Lower lobe of right lung (tissue), 2 donors: Measurements from ENCODE around the gene IL15RA. TPM values are rescaled to one million over a fixed set of nuclear protein-coding genes. Genes with fewer than 3 reads are reported as not detected.

ENCODE experiments used
- ATAC-seq, 2 donors: fragments of 200-7000 bp; cut with Tn5 transposase; one replicate each; pipeline ENCODE4 v1.9.1; 2020 to 2022; ENCODE audit warnings: mild to moderate bottlenecking in 2 of 2, moderate library complexity in 2 of 2
- DNase-seq: peaks from one replicate; pipeline ENCODE4 v3.0.0-alpha.2; 2020
- H3K27ac ChIP-seq: fragments of 200-600 bp; one replicate; pipeline ENCODE4 v1.8.0; 2022
- H3K27me3 ChIP-seq: fragments of 200-600 bp; one replicate; pipeline ENCODE4 v1.8.0; 2022; ENCODE audit warnings: low read depth
- H3K36me3 ChIP-seq: fragments of 200-600 bp; one replicate; pipeline ENCODE4 v1.8.0; 2022; ENCODE audit warnings: mild to moderate bottlenecking
- H3K4me1 ChIP-seq: fragments of 200-600 bp; one replicate; pipeline ENCODE4 v1.8.0; 2022
- H3K4me3 ChIP-seq: fragments of 200-600 bp; one replicate; pipeline ENCODE4 v1.8.0; 2022; ENCODE audit warnings: mild to moderate bottlenecking
- H3K9me3 ChIP-seq: fragments of 200-600 bp; one replicate; pipeline ENCODE4 v1.8.0; 2022
- CTCF ChIP-seq: fragments of 200-600 bp; IDR thresholded peaks from one replicate; pipeline ENCODE4 v1.8.0; 2022; ENCODE audit warnings: antibody characterized with exemption, mild to moderate bottlenecking
- intact Hi-C: fragments of 100-400 bp; cut with DNase I; formaldehyde crosslinking; loops from one replicate; pipeline ENCODE4 v1.11.0; 2022
- total RNA-seq: library from RNA; stranded (reverse); fragmentation: NEBNext Ultra II Directional; extraction: Animal tissue kit (Norgen Biotek cat#: 25700); gene quantifications from one replicate; pipeline ENCODE4 v1.2.1, GENCODE V29; 2021
- donor health status: DM: no; HTN: yes; CAD: no; lungs with severe emphysema.

IL15RA gene
- total RNA-seq, 1 donor from 2014 or later: 28.5 TPM

GRCh38 chr10:6020826-6021225, 43.5 kb upstream of the IL15RA start:
- ATAC-seq (no peak), DNase-seq (no peak)
- H3K27ac ChIP-seq: no peak overlapping the region
- no peaks in the 10 kb centered on the region for H3K27me3 ChIP-seq
- H3K4me3 ChIP-seq: no peak overlapping the region
- H3K9me3 ChIP-seq: no peaks in the 10 kb centered on the region
- H3K4me1 ChIP-seq: peaks cover 23% of the 10 kb centered on the region
- no peak for TF ChIP-seq CTCF
- intact Hi-C loops: no loop called here
- no peaks in the 10 kb centered on the region for H3K36me3 ChIP-seq

- Histone ChIP-seq H3K4me1 (peaks cover 23% of the 10 kb centered on the region), H3K4me3 (no peak overlapping the region), H3K27me3 (no peaks in the 10 kb centered on the region), H3K27ac (no peak overlapping the region), H3K9me3 (no peaks in the 10 kb centered on the region), H3K36me3 (no peaks in the 10 kb centered on the region)
- DNase-seq (no peak), ATAC-seq (no peak)
- TF ChIP-seq CTCF: no peak
- intact Hi-C loops: no loop called here
Observed at GRCh38 chr10:6019796-6020195, 42.5 kb upstream of the IL15RA start.

- TF ChIP-seq CTCF: no peak
- H3K27ac ChIP-seq: peak overlapping the region; percentile 76
Observed at GRCh38 chr10:6019010-6019782, 41.9 kb upstream of the IL15RA start.

GRCh38 chr10:6018422-6018821, 41.1 kb upstream of the IL15RA start:
- Histone ChIP-seq H3K4me1 (peaks cover 35% of the 10 kb centered on the region), H3K4me3 (no peak overlapping the region), H3K9me3 (no peaks in the 10 kb centered on the region), H3K27ac (peak overlapping the region; percentile 76), H3K36me3 (no peaks in the 10 kb centered on the region), H3K27me3 (no peaks in the 10 kb centered on the region)
- DNase-seq (no peak), ATAC-seq (peak; percentile 12 to 60)
- intact Hi-C loops: no loop called here
- TF ChIP-seq CTCF: no peak

More at GRCh38 chr10:6019010-6019782, 41.9 kb upstream of the IL15RA start:
- no peak for ATAC-seq
- H3K36me3 ChIP-seq: no peaks in the 10 kb centered on the region
- no peaks in the 10 kb centered on the region for H3K27me3 ChIP-seq
- no peaks in the 10 kb centered on the region for H3K9me3 ChIP-seq
- peaks cover 29% of the 10 kb centered on the region for H3K4me1 ChIP-seq
- intact Hi-C loops: no loop called here
- no peak overlapping the region for H3K4me3 ChIP-seq
- no peak for DNase-seq

GRCh38 chr10:6017781-6018354, 40.5 kb upstream of the IL15RA start:
- Histone ChIP-seq H3K36me3 (no peaks in the 10 kb centered on the region), H3K4me1 (peaks cover 29% of the 10 kb centered on the region), H3K9me3 (no peaks in the 10 kb centered on the region), H3K27ac (peak overlapping the region; percentile 76), H3K4me3 (no peak overlapping the region), H3K27me3 (no peaks in the 10 kb centered on the region)
- intact Hi-C loops: no loop called here
- no peak for TF ChIP-seq CTCF
- ATAC-seq (no peak), DNase-seq (no peak)
